HG03025 (cell line): Measurements from ENCODE around the gene CAMK2N1.

ENCODE experiments used
- ATAC-seq: cut with Tn5 transposase; IDR thresholded peaks from one replicate; pipeline ENCODE4 v1.9.1; 2021; ENCODE audit warnings: mild to moderate bottlenecking, moderate library complexity; ENCODE audit not compliant: unreplicated experiment, low FRiP score

CAMK2N1 gene

DNA sequence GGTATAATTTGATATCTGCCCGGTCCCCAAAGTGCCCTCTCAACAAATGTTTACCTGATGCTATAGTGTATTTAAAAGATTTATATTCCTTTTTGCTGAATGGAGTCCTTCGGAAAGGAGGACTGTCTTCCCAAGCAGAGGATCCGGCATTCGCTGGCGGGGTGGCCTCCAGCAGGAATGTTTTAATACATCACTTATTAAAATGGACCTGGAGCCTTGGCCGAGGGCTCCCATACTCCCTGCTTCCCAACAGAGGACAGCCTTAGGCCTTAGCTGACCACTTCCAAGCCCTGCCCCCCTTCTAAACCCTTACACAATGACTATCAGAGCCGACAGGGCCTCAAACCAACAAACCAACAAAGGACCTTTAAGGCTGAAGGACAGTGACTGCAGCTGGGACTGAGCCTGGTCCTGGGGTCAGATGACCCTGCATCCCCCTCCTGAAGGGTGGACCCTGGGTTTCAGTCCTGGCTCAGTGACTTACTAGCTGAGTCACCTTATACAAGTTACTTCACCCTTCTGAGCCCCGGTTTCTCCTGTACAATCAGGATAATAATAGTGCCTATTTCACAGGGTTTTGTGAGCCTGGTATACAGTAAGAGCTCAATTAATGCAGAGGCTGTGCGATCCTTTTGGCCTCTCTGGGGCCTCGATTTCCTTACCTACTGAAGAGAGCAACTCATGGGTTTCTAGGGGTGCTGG, 5.6 kb downstream of the CAMK2N1 start:
- no peak for ATAC-seq

- no peak for ATAC-seq
Measured at GRCh38 chr1:20479840-20480239, 6.2 kb downstream of the CAMK2N1 start.

- no peak for ATAC-seq
Measured at GRCh38 chr1:20478057-20478635, 7.9 kb downstream of the CAMK2N1 start.

GRCh38 chr1:20477348-20478056, 8.5 kb downstream of the CAMK2N1 start:
- no peak for ATAC-seq

DNA sequence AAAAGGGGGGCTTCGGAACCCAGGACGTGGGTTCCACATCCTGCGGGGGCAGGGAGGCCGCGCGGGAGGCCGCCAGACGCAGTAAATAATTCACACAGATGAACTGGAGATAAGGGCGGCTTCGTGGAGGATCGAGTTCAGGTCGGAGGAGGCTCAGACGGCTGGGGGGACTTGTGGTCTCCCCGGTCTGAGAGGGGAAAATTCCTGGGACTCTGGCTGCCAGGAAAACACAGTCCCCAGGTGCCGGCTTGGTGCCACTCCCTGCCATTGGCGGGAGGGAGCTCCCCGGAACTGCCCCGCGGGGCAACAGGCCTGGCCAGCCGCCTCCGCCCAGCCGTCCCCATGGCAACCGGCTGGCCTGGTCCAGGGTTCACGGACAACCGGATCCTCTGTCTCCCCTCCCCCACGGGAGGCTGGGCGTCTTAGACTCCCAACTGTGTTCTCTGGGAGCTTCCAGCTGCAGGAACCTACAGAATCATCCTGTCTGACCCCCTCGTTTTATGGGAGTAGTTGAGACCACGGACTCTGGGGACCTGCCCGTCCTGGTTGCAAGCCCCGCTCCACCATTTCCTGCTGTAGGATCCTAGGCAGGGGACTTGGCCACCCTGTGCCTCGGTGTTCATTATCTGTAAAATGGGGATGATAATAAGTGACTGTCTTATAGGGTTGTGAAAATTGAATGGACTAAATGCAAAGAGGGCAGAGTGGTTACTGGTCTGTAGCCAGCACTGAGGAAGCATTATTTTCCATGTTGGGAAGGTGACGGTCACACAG, 9.6 kb downstream of the CAMK2N1 start:
- ATAC-seq: no peak

- no peak for ATAC-seq
Measured at GRCh38 chr1:20474996-20475395, 11.0 kb downstream of the CAMK2N1 start.

DNA sequence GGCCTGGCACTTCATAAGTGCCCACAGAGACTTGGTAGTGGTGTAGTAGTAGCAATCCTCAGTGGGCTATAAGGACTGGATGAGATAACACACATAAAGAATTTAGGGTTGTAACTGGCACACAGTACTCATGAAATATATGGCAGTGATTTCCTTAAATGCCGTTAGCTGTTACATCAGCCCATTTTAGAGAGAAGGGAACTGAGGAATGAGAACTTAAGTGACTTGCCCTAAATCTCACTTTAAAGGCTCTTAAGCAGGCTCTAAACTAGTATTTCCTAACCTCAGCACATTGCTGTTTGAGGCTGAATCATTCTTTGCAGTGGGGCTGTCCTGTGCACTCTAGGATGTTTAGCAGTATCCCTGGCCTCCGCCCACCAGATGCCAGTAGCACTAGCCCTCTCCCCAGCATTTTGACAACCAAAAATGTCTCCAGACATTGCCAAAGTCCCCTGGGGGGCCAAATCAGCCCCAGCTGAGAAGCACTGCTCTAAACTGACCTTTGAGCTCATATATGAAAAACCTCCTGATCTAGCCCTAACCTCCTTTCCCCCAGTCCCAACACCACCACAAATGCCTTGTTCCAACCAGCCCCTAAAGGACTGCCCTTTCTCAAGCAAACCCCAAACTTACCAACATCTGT, 11.6 kb downstream of the CAMK2N1 start:
- no peak for ATAC-seq

DNA sequence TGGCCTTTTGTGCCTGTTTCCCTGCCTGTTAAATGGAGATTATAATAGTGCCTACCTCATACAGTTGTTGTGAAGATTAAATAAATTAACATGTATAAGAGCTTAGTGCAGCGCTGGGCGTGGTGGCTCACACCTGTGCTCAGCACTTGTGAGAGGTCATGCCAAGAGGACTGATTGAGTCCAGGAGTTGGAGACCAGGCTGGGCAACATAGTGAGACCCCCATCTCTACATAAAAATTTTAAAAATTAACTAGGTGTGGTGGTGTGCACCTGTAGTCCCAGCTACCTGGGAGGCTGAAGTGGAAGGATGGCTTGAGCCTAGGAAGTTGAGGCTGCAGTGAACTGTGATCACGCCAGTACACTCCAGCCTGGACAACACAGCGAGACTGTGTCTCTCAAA, 12.1 kb downstream of the CAMK2N1 start:
- ATAC-seq: no peak

- no peak for ATAC-seq
Measured at GRCh38 chr1:20472860-20473711, 12.9 kb downstream of the CAMK2N1 start.

GRCh38 chr1:20472121-20472520, 13.9 kb downstream of the CAMK2N1 start:
- ATAC-seq: no peak

GRCh38 chr1:20470194-20470593, 15.8 kb downstream of the CAMK2N1 start:
- ATAC-seq: no peak

DNA sequence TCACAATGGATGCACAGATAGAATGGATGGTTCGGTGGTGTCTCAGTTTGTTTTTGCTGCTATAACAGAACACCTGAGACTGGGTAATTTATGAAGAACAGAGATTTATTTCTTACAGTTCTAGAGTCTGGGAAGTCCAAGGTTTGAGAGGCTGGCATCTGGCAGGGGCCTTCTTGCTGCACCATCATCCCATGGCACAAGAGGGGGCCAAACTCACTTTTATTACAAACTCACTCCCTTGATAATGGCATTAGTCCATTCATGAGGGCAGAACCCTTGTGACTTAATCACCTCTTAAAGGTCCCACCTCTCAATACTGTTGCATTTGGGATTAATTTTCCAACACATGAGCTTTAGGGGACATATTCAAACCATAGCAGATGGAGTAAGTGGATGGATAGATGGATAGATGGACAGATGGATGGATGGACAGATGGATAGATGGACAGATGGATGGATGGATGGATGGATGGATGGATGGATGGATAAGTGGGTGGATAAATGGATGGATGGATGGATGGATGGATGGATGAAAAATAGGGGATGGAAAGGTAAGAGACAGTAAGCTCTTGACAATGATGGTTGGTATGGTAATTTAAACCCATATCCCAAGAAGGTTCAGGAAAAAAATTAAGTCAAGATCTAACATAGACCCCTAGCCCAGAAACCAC, 16.5 kb downstream of the CAMK2N1 start:
- no peak for ATAC-seq

DNA sequence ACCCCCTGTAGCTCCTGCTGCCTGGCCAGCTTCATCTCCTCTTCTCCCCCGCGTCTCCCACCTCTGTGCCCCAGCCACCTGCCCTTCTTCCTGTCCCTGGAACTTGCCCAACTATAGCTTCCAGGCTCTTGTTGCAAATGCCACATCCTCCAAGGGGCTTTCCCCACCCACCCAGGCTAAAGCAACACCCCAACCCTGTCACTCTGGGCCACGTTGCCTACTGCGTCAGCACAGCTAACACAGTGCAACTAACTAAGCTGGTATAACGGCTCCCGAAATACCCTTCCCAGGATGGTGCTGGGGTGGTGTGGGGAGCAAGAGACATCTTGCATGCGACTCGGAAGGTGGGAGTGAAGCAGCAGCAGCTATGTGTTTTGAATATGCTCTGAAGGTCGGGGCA, 19.7 kb downstream of the CAMK2N1 start:
- ATAC-seq: no peak

DNA sequence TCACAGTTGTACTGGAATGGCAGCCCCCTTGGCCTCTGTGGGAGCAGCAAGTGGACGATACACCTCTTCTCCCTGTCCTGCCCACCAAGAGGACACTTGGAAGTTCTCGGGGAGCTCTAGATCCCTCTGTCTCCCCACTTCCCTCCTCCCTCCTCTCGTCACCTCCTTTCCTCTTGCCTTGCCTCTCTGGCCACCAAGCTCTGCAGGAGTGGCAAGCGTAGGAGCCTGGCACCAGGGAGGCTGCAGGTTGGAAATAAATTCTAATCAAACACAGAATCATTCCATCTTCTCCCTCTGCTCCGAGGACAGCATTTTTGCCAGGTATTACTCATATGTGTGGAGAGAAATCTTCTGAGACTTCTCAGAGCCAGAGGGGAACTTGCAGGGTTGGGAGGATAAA, 20.8 kb downstream of the CAMK2N1 start:
- no peak for ATAC-seq

GRCh38 chr1:20463502-20463901, 22.5 kb downstream of the CAMK2N1 start:
- no peak for ATAC-seq

DNA sequence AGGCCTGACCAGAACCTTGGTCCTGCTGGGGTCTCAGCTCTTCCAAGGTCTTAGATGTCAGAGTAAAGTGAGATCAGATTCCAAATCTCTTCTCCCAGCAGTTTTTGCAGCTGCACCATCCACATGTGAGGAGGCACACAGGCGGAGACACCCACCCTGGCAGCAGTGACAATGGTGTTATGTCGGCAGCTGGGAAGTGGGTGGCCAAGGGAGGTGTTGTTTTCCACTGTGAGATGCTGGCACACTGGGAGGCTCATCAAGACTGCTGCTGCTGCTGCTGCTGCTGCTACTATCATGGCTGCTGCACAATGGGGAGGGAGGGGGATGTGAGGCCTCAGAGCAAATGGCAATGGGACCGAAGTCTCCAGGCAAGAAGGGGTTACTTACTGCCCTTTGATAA, 23.6 kb downstream of the CAMK2N1 start:
- no peak for ATAC-seq

- no peak for ATAC-seq
Measured at GRCh38 chr1:20458717-20459116, 27.3 kb downstream of the CAMK2N1 start.

GRCh38 chr1:20454004-20454403, 32.0 kb downstream of the CAMK2N1 start:
- no peak for ATAC-seq

- no peak for ATAC-seq
Measured at GRCh38 chr1:20449735-20450311, 36.2 kb downstream of the CAMK2N1 start.
